ENCODE data around the gene SMYD5.

The SMYD5 gene

GRCh38 chr2:73202156-73203054, 11.6 kb upstream of the SMYD5 start, which contains the start of gene NOTO:
TSS of gene NOTO (plus strand) at chr2:73202574. CDS start at chr2:73202667, 93 bp downstream.
- Histone ChIP-seq H3K27ac (ENCODE audit: low read depth, low read length) (no peak within 1 kb of the TSS), H4K8ac (ENCODE audit: low read depth, low read length) (no peak within 1 kb of the TSS), H3K79me1 (ENCODE audit: low read length) (no peaks in the 10 kb centered on the region), H3K9ac (ENCODE audit: low read length) (peak within 1 kb of the TSS; percentile 32), H3K4me1 (ENCODE audit: control insufficient read depth, low read depth, low read length) (no peaks in the 10 kb centered on the region), H2BK120ac (ENCODE audit: low read depth, low read length) (no peak within 1 kb of the TSS), H3K36me3 (ENCODE audit: control insufficient read depth, insufficient read depth, low read length) (no peaks in the 10 kb centered on the region), H3K18ac (ENCODE audit: low read length) (no peak within 1 kb of the TSS), H3K56ac (ENCODE audit: low read length) (peak within 1 kb of the TSS; percentile 58), H3K4me3 (ENCODE audit: low read length) (no peak within 1 kb of the TSS), H3K27me3 (ENCODE audit: insufficient read depth, low read length, poor library complexity) (peaks cover 7% of the 10 kb centered on the region), H2BK5ac (ENCODE audit: low read length) (no peak within 1 kb of the TSS), H3K79me2 (ENCODE audit: control insufficient read depth, insufficient read depth, low read length) (no peaks in the 10 kb centered on the region), H3K4ac (ENCODE audit: low read depth, low read length) (no peak within 1 kb of the TSS), H3K4me2 (ENCODE audit: low read length) (peak within 1 kb of the TSS; percentile 19), H2BK15ac (replicated peaks; ENCODE audit: low read depth) (no peak within 1 kb of the TSS), H3K23ac (ENCODE audit: low read length) (peak within 1 kb of the TSS; percentile 80), H4K5ac (ENCODE audit: low read length) (no peak within 1 kb of the TSS), H2AK5ac (ENCODE audit: low read length) (no peak within 1 kb of the TSS)
- no CpG with 5 or more reads among the region's 87 CpGs for WGBS (ENCODE audit: extremely low coverage, insufficient coverage, low lambda C conversion rate)
- peak; percentile 52 for DNase-seq

DNA sequence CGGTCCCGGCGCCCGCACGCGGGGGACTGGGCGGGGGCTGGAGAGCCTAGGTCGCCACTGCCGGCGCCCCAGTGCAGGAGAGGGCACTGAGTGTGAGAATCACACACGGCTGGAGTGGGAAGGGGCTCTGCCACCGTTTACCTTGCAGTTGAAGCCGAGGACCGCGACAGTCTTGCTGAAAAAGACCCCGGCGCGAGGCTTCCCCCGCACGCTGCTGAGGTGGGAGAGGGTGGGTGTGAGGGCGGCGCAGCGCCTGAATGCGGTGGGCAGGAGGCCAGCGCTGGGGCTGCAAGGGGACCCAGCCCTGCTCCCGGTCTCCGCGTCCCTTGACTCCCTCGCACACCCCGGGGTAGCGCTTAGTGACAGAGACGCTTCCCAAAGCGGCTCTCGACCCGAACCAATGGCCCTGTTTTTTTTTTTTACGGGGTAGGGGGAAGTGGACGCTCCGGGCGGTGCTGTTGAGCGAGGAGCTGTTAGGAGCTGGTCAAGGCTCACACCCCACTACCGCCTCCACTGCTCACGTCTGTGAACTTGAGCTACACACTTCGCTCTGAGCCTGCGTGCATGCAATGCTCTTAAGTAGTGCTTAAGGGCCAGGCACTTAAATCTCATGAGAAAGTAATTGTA, 10.9 kb upstream of the SMYD5 start:
- H2BK120ac ChIP-seq (ENCODE audit: low read depth, low read length): no peak overlapping the region
- H3K56ac ChIP-seq (ENCODE audit: low read length): peak overlapping the region; percentile 58
- H3K4me3 ChIP-seq (ENCODE audit: low read length): no peak overlapping the region
- H3K79me2 ChIP-seq (ENCODE audit: control insufficient read depth, insufficient read depth, low read length): no peaks in the 10 kb centered on the region
- H2AK5ac ChIP-seq (ENCODE audit: low read length): no peak overlapping the region
- no CpG with 5 or more reads among the region's 44 CpGs for WGBS (ENCODE audit: extremely low coverage, insufficient coverage, low lambda C conversion rate)
- DNase-seq: peak; percentile 61
- H4K5ac ChIP-seq (ENCODE audit: low read length): no peak overlapping the region
- no peaks in the 10 kb centered on the region for H3K36me3 ChIP-seq (ENCODE audit: control insufficient read depth, insufficient read depth, low read length)
- no peaks in the 10 kb centered on the region for H3K79me1 ChIP-seq (ENCODE audit: low read length)
- H3K4ac ChIP-seq (ENCODE audit: low read depth, low read length): no peak overlapping the region
- H3K27me3 ChIP-seq (ENCODE audit: insufficient read depth, low read length, poor library complexity): peaks cover 7% of the 10 kb centered on the region
- H3K18ac ChIP-seq (ENCODE audit: low read length): no peak overlapping the region
- H3K9ac ChIP-seq (ENCODE audit: low read length): peak overlapping the region; percentile 32
- H3K4me1 ChIP-seq (ENCODE audit: control insufficient read depth, low read depth, low read length): no peaks in the 10 kb centered on the region
- no peak overlapping the region for H2BK5ac ChIP-seq (ENCODE audit: low read length)
- no peak overlapping the region for H4K8ac ChIP-seq (ENCODE audit: low read depth, low read length)
- H3K4me2 ChIP-seq (ENCODE audit: low read length): peak overlapping the region; percentile 19
- no peak overlapping the region for H3K27ac ChIP-seq (ENCODE audit: low read depth, low read length)
- no peak overlapping the region for H2BK15ac ChIP-seq (replicated peaks; ENCODE audit: low read depth)
- no peak overlapping the region for H3K23ac ChIP-seq (ENCODE audit: low read length)

- H3K27me3 ChIP-seq (ENCODE audit: insufficient read depth, low read length, poor library complexity): peaks cover 7% of the 10 kb centered on the region
Observed at GRCh38 chr2:73205611-73206010, 8.4 kb upstream of the SMYD5 start.

GRCh38 chr2:73208258-73208657, 5.8 kb upstream of the SMYD5 start:
- Histone ChIP-seq H2AK5ac (ENCODE audit: low read length) (no peak overlapping the region), H3K79me1 (ENCODE audit: low read length) (no peaks in the 10 kb centered on the region), H3K9ac (ENCODE audit: low read length) (no peak overlapping the region), H2BK5ac (ENCODE audit: low read length) (no peak overlapping the region), H3K23ac (ENCODE audit: low read length) (no peak overlapping the region), H3K36me3 (ENCODE audit: control insufficient read depth, insufficient read depth, low read length) (no peaks in the 10 kb centered on the region), H4K8ac (ENCODE audit: low read depth, low read length) (no peak overlapping the region), H3K4me2 (ENCODE audit: low read length) (no peak overlapping the region), H3K18ac (ENCODE audit: low read length) (no peak overlapping the region), H3K4me1 (ENCODE audit: control insufficient read depth, low read depth, low read length) (no peaks in the 10 kb centered on the region), H3K4me3 (ENCODE audit: low read length) (no peak overlapping the region), H3K27ac (ENCODE audit: low read depth, low read length) (no peak overlapping the region), H4K5ac (ENCODE audit: low read length) (no peak overlapping the region), H3K4ac (ENCODE audit: low read depth, low read length) (no peak overlapping the region), H3K56ac (ENCODE audit: low read length) (no peak overlapping the region), H2BK15ac (replicated peaks; ENCODE audit: low read depth) (no peak overlapping the region), H3K79me2 (ENCODE audit: control insufficient read depth, insufficient read depth, low read length) (no peaks in the 10 kb centered on the region), H2BK120ac (ENCODE audit: low read depth, low read length) (no peak overlapping the region), H3K27me3 (ENCODE audit: insufficient read depth, low read length, poor library complexity) (peaks cover 1% of the 10 kb centered on the region)
- no peak for DNase-seq
- WGBS (ENCODE audit: extremely low coverage, insufficient coverage, low lambda C conversion rate): no CpG with 5 or more reads among the region's 3 CpGs

More at GRCh38 chr2:73205611-73206010, 8.4 kb upstream of the SMYD5 start:
- Histone ChIP-seq H3K4ac (ENCODE audit: low read depth, low read length) (no peak overlapping the region), H4K8ac (ENCODE audit: low read depth, low read length) (no peak overlapping the region), H3K9ac (ENCODE audit: low read length) (no peak overlapping the region), H3K18ac (ENCODE audit: low read length) (no peak overlapping the region), H3K4me3 (ENCODE audit: low read length) (no peak overlapping the region), H2BK5ac (ENCODE audit: low read length) (no peak overlapping the region), H3K56ac (ENCODE audit: low read length) (no peak overlapping the region), H3K23ac (ENCODE audit: low read length) (no peak overlapping the region), H3K79me2 (ENCODE audit: control insufficient read depth, insufficient read depth, low read length) (no peaks in the 10 kb centered on the region), H2AK5ac (ENCODE audit: low read length) (no peak overlapping the region), H3K4me2 (ENCODE audit: low read length) (no peak overlapping the region), H4K5ac (ENCODE audit: low read length) (no peak overlapping the region), H3K36me3 (ENCODE audit: control insufficient read depth, insufficient read depth, low read length) (no peaks in the 10 kb centered on the region), H3K4me1 (ENCODE audit: control insufficient read depth, low read depth, low read length) (no peaks in the 10 kb centered on the region), H2BK15ac (replicated peaks; ENCODE audit: low read depth) (no peak overlapping the region), H3K79me1 (ENCODE audit: low read length) (no peaks in the 10 kb centered on the region), H3K27ac (ENCODE audit: low read depth, low read length) (no peak overlapping the region), H2BK120ac (ENCODE audit: low read depth, low read length) (no peak overlapping the region)
- no peak for DNase-seq
- no CpG with 5 or more reads among the region's 6 CpGs for WGBS (ENCODE audit: extremely low coverage, insufficient coverage, low lambda C conversion rate)

DNA sequence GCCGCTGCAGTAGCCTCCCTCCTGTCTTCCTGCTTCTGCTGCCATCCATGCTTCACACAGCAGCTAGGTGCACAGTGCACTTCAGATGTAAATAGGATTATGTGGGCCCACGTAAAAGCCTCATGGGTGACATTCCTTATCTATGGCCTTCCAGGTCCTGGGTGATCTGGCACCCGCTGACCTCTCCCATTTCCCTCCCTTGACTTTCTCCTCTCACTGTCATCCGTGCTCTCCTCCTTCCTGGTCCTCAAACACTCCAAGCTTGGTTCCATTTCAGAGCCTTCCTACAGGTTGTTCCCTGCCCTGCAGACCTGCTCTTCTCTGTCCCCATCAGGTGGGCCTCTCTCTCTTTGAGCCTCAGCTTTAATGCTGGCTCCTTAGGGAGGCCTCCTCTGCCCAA, 4.0 kb upstream of the SMYD5 start:
- no peak overlapping the region for H3K9ac ChIP-seq (ENCODE audit: low read length)
- H3K27me3 ChIP-seq (ENCODE audit: insufficient read depth, low read length, poor library complexity): no peaks in the 10 kb centered on the region
- no peaks in the 10 kb centered on the region for H3K79me1 ChIP-seq (ENCODE audit: low read length)
- H3K4me3 ChIP-seq (ENCODE audit: low read length): no peak overlapping the region
- no peak overlapping the region for H3K23ac ChIP-seq (ENCODE audit: low read length)
- H2BK5ac ChIP-seq (ENCODE audit: low read length): no peak overlapping the region
- no peak overlapping the region for H2BK15ac ChIP-seq (replicated peaks; ENCODE audit: low read depth)
- no peak for DNase-seq
- no peak overlapping the region for H2AK5ac ChIP-seq (ENCODE audit: low read length)
- no peak overlapping the region for H3K4ac ChIP-seq (ENCODE audit: low read depth, low read length)
- H4K5ac ChIP-seq (ENCODE audit: low read length): no peak overlapping the region
- H3K27ac ChIP-seq (ENCODE audit: low read depth, low read length): no peak overlapping the region
- no peak overlapping the region for H2BK120ac ChIP-seq (ENCODE audit: low read depth, low read length)
- no peak overlapping the region for H3K56ac ChIP-seq (ENCODE audit: low read length)
- no peak overlapping the region for H3K18ac ChIP-seq (ENCODE audit: low read length)
- H3K4me1 ChIP-seq (ENCODE audit: control insufficient read depth, low read depth, low read length): no peaks in the 10 kb centered on the region
- no CpG with 5 or more reads among the region's 4 CpGs for whole genome bisulfite sequencing (ENCODE audit: extremely low coverage, insufficient coverage, low lambda C conversion rate)
- peaks cover 4% of the 10 kb centered on the region for H3K79me2 ChIP-seq (ENCODE audit: control insufficient read depth, insufficient read depth, low read length)
- no peaks in the 10 kb centered on the region for H3K36me3 ChIP-seq (ENCODE audit: control insufficient read depth, insufficient read depth, low read length)
- H4K8ac ChIP-seq (ENCODE audit: low read depth, low read length): no peak overlapping the region
- H3K4me2 ChIP-seq (ENCODE audit: low read length): no peak overlapping the region
